K562 (cell line): ENCODE data around the gene RTP3. TPM values are rescaled to one million over a fixed set of nuclear protein-coding genes. Genes with fewer than 3 reads are reported as not detected.

Experiments
- ATAC-seq: fragments of 200-7000 bp; cut with Tn5 transposase; 3 replicates; pipeline ENCODE4 v1.9.1; 2020; ENCODE audit warnings: moderate library complexity
- BruUV-seq: library from RNA; stranded (reverse); fragments of 400-500 nt; replicated peaks from 2 replicates; lab custom pipeline; 2021; lab: Mats Ljungman, UMichigan
- CTCF ChIA-PET: fragments of 300-600 bp; formaldehyde crosslinking; extraction: SDS; loops from one replicate; lab custom pipeline; 2021; ENCODE audit warnings: low intra/inter-chr PET ratio; lab: Yijun Ruan, JAX
- POLR2A ChIA-PET: fragments of 300-600, 350-650 bp; sonication (Branson Sonifier 250); formaldehyde crosslinking; extraction: SDS; loops from one replicate; lab custom pipeline; 2021; ENCODE audit warnings: antibody characterized with exemption, inconsistent platforms; lab: Yijun Ruan, JAX
- DNase-seq, 4 experiments: peaks; one replicate each; pipeline versions ENCODE4 v3.0.0 to v3.0.0-alpha.2; 2011 to 2018; ENCODE audit warnings: low spot score in 3 of 4, mixed read lengths in 3 of 4; ENCODE audit errors: extremely low read depth in 1 of 4
- FAIRE-seq: peaks from 2 replicates; lab custom pipeline; 2011; peaks lifted over from hg19 to GRCh38; lab: Jason Lieb, UNC
- H2AFZ ChIP-seq: 2 replicates; pipeline ENCODE4 v1.6.0; 2011; ENCODE audit warnings: low read depth, low read length, control low read depth, inconsistent platforms
- H3K27ac ChIP-seq: fragments of 200-600 bp; 3 replicates; pipeline ENCODE4 v1.8.0; 2011; ENCODE audit warnings: low read depth, mild to moderate bottlenecking, control low read depth, inconsistent platforms, low read length, moderate library complexity, mixed read lengths; ENCODE audit errors: extremely low read depth
- H3K27me3 ChIP-seq, 2 experiments: fragments of 300-600 bp in 1 of 2; 2 replicates in 1 of 2; 3 replicates in 1 of 2; pipeline versions ENCODE4 v1.6.0 to v1.8.0; 2011; ENCODE audit warnings: inconsistent platforms in 2 of 2, low read length in 2 of 2, mild to moderate bottlenecking in 1 of 2, mixed read lengths in 1 of 2, moderate library complexity in 1 of 2; ENCODE audit not compliant: control insufficient read depth in 2 of 2, insufficient read depth in 2 of 2
- H3K36me3 ChIP-seq: fragments of 300-600 bp; 3 replicates; pipeline ENCODE4 v1.8.0; 2011; ENCODE audit warnings: mild to moderate bottlenecking, low read length, inconsistent platforms; ENCODE audit not compliant: control insufficient read depth, insufficient read depth
- H3K4me1 ChIP-seq, 2 experiments: fragments of 200-600 bp in 1 of 2; replicated peaks in 1 of 2; 2 replicates in 1 of 2; 3 replicates in 1 of 2; pipeline versions ENCODE4 v1.5.1 to v1.8.0; 2011; ENCODE audit warnings: inconsistent platforms in 2 of 2, low read length in 2 of 2, mild to moderate bottlenecking in 1 of 2, mixed read lengths in 1 of 2, moderate library complexity in 1 of 2; ENCODE audit not compliant: control insufficient read depth in 2 of 2, insufficient read depth in 2 of 2
- H3K4me2 ChIP-seq: 2 replicates; pipeline ENCODE4 v1.6.1; 2011; ENCODE audit warnings: low read length, control low read depth, inconsistent platforms, mixed read lengths; ENCODE audit not compliant: insufficient read depth
- H3K4me3 ChIP-seq: fragments of 200-600 bp; sonication (generic), shearing (Covaris generic); 2 replicates; pipeline ENCODE4 v1.5.1; 2016; ENCODE audit warnings: control low read depth, inconsistent platforms
- H3K79me2 ChIP-seq: fragments of 200-600 bp; 3 replicates; pipeline ENCODE4 v1.8.0; 2011; ENCODE audit warnings: low read length, inconsistent platforms; ENCODE audit not compliant: control insufficient read depth, insufficient read depth
- H3K9ac ChIP-seq, 2 experiments: 2 replicates each; pipeline versions ENCODE4 v1.6.0 to v1.6.1; 2011; ENCODE audit warnings: low read depth in 2 of 2, low read length in 2 of 2, control low read depth in 1 of 2, inconsistent platforms in 1 of 2, mild to moderate bottlenecking in 1 of 2, mixed read lengths in 1 of 2; ENCODE audit not compliant: insufficient read depth in 1 of 2
- H3K9me1 ChIP-seq: one replicate; pipeline ENCODE4 v1.6.0; 2011; ENCODE audit warnings: inconsistent platforms, mild to moderate bottlenecking, low read length, moderate library complexity; ENCODE audit not compliant: control insufficient read depth, insufficient read depth
- H3K9me3 ChIP-seq: replicated peaks from 2 replicates; pipeline ENCODE4 v1.5.1; 2011; ENCODE audit warnings: low read depth, low read length, inconsistent platforms; ENCODE audit not compliant: control insufficient read depth, insufficient read depth
- H4K20me1 ChIP-seq: replicated peaks from 2 replicates; pipeline ENCODE4 v1.6.1; 2011; ENCODE audit warnings: low read length, inconsistent platforms, mixed read lengths; ENCODE audit not compliant: control insufficient read depth, insufficient read depth
- ADNP ChIP-seq: fragments of 200-800 bp; sonication (Bioruptor generic); IDR thresholded peaks from 2 replicates; pipeline ENCODE4 v1.6.1; 2016; ENCODE audit warnings: missing genetic modification characterization, missing compliant biosample characterization
- L3MBTL2 ChIP-seq: fragments of 450-650 bp; IDR thresholded peaks from 2 replicates; pipeline ENCODE4 v1.6.1; 2016; ENCODE audit warnings: mild to moderate bottlenecking, moderate library complexity
- TCF7L2 ChIP-seq: fragments of 150-350 bp; IDR thresholded peaks from 2 replicates; pipeline ENCODE4 v1.6.1; 2016; ENCODE audit warnings: low read depth, mild to moderate bottlenecking, low read length, moderate library complexity
- WGBS: fragments of 100-300 bp; shearing (Covaris generic); methylation state at CpG from one replicate; pipeline ENCODE4 v1.1.6; 2016; ENCODE audit warnings: low coverage, mixed read lengths; ENCODE audit not compliant: insufficient coverage; ENCODE audit errors: missing lambda C conversion rate; 5-methylcytosine and 5-hydroxymethylcytosine counted together
- in situ Hi-C: fragments of 300-500 bp; cut with MboI; formaldehyde crosslinking; loops from 4 replicates; pipeline ENCODE4 v1.15.0; 2018; ENCODE audit warnings: inconsistent platforms, mixed read lengths
- intact Hi-C: fragments of 100-400 bp; cut with micrococcal nuclease; formaldehyde crosslinking; loops from 2 replicates; pipeline ENCODE4 v1.14.2; 2022
- polyA plus RNA-seq, 8 experiments: library from polyadenylated mRNA; depleted of rRNA in 4 of 8; stranded (reverse) in 5 of 8; unstranded in 3 of 8; fragments of >200 nt; fragmentation: Nextera tagmentation in 2 of 8; fragmentation: Illumina TruSeq in 1 of 8; extraction: Ambion mirVana in 2 of 8; extraction: Trizol in 1 of 8; gene quantifications; 2 replicates each; pipeline versions ENCODE4 v1.2.1 to v1.2.3, GENCODE V29; 2011 to 2014; ENCODE audit warnings: inconsistent platforms in 1 of 8, missing spikeins in 1 of 8
- total RNA-seq, 7 experiments: library from RNA; depleted of rRNA in 6 of 7; stranded (reverse); fragments of >200 nt in 6 of 7; fragmentation: Illumina TruSeq in 2 of 7; extraction: Trizol in 2 of 7; gene quantifications; 2 replicates each; pipeline versions ENCODE4 v1.2.1 to v1.2.3, GENCODE V29; 2011 to 2021; ENCODE audit warnings: low replicate concordance in 1 of 7
- TF ChIP-seq, protein P1 (sequence below), 2 experiments: fragments of 450-650 bp in 1 of 2; sonication (generic) in 1 of 2; formaldehyde crosslinking in 1 of 2; IDR thresholded peaks in 1 of 2; conservative IDR thresholded peaks in 1 of 2; 2 replicates each; pipeline versions ENCODE4 v1.6.1 to v1.8.1; 2016 to 2023; ENCODE audit warnings: mild to moderate bottlenecking in 2 of 2, moderate library complexity in 2 of 2, inconsistent platforms in 1 of 2, missing genetic modification reagents in 1 of 2
- TF ChIP-seq, protein P2 (sequence below): fragments of 450-650 bp; IDR thresholded peaks from 2 replicates; pipeline ENCODE4 v1.6.1; 2017; ENCODE audit warnings: antibody characterized with exemption, mild to moderate bottlenecking

Gene RTP3
- total and polyA plus RNA-seq, 9 of the 15 experiments (the other 6 are each of a cell fraction or from before 2014, with no cell fraction given), result not detected

DNA sequence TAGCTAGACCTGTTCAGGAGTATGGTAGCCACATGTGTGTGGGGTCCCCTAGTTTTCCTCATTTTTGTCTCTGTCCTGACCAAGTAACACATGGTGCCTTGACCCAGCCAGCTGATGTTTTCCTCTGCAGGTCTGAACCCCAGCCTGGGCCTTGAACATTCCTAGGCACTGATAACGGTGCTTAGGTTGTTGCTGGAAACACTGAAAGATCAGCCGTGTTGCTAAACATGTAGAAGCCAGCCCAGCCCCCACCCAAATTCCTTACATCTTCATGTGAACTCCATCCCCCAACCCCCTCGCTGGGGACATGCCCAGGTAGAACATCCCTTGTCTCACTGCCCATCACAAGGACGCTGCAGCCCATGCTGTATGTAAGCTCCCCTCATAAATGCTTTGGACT, 18.7 kb downstream of the RTP3 start:
- Histone ChIP-seq H3K9me3 (no peaks in the 10 kb centered on the region), H3K9ac (peak overlapping the region in 1 of 2 experiments; percentile 16; a peak in 2 of 4 replicates), H3K36me3 (no peaks in the 10 kb centered on the region), H3K27me3 (no peaks in the 10 kb centered on the region), H3K4me3 (no peak overlapping the region), H3K9me1 (no peaks in the 10 kb centered on the region), H3K4me2 (no peak overlapping the region), H3K27ac (no peak overlapping the region), H4K20me1 (no peaks in the 10 kb centered on the region), H3K4me1 (peaks cover 6 to 30% of the 10 kb centered on the region in 2 experiments), H2AFZ (peak overlapping the region; percentile 74), H3K79me2 (no peaks in the 10 kb centered on the region)
- DNase-seq, result no peak
- no TSS peak for BruUV-seq
- ChIA-PET POLR2A (no interaction called here), CTCF (no interaction called here)
- intact Hi-C loops (no loop called here), in situ Hi-C loops (no loop called here)
- TF ChIP-seq, protein P1, sequence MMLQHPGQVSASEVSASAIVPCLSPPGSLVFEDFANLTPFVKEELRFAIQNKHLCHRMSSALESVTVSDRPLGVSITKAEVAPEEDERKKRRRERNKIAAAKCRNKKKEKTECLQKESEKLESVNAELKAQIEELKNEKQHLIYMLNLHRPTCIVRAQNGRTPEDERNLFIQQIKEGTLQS (IDR thresholded peaks at IDR 0.05), result no peak
- TF ChIP-seq, protein P1 (CRISPR knock-in tag; conservative IDR thresholded peaks at IDR 0.05), result 0 out of 2 replicates have a peak, but pooled peaks have one; percentile 13
- TF ChIP-seq, protein P2, sequence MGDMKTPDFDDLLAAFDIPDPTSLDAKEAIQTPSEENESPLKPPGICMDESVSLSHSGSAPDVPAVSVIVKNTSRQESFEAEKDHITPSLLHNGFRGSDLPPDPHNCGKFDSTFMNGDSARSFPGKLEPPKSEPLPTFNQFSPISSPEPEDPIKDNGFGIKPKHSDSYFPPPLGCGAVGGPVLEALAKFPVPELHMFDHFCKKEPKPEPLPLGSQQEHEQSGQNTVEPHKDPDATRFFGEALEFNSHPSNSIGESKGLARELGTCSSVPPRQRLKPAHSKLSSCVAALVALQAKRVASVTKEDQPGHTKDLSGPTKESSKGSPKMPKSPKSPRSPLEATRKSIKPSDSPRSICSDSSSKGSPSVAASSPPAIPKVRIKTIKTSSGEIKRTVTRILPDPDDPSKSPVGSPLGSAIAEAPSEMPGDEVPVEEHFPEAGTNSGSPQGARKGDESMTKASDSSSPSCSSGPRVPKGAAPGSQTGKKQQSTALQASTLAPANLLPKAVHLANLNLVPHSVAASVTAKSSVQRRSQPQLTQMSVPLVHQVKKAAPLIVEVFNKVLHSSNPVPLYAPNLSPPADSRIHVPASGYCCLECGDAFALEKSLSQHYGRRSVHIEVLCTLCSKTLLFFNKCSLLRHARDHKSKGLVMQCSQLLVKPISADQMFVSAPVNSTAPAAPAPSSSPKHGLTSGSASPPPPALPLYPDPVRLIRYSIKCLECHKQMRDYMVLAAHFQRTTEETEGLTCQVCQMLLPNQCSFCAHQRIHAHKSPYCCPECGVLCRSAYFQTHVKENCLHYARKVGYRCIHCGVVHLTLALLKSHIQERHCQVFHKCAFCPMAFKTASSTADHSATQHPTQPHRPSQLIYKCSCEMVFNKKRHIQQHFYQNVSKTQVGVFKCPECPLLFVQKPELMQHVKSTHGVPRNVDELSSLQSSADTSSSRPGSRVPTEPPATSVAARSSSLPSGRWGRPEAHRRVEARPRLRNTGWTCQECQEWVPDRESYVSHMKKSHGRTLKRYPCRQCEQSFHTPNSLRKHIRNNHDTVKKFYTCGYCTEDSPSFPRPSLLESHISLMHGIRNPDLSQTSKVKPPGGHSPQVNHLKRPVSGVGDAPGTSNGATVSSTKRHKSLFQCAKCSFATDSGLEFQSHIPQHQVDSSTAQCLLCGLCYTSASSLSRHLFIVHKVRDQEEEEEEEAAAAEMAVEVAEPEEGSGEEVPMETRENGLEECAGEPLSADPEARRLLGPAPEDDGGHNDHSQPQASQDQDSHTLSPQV, result 0 out of 2 replicates have a peak, but pooled peaks have one; percentile 35
- TF ChIP-seq ADNP (tag) (no peak), TCF7L2 (no peak), L3MBTL2 (0 out of 2 replicates have a peak, but pooled peaks have one; percentile 9)
- WGBS, result 35% methylated on average over 4 of the region's 4 CpGs
- ATAC-seq, result peak; percentile 54
- peak; percentile 32 for FAIRE-seq
